ENCODE data around the gene TMEM59. TPM values are rescaled to one million over a fixed set of nuclear protein-coding genes. Genes with fewer than 3 reads are reported as not detected.

The TMEM59 gene
- total RNA-seq, 4 donors from 2014 or later, result 238 to 466 (median 352) TPM

GRCh38 chr1:54077359-54077758 lies 24.4 kb upstream of the TMEM59 start:
- H3K27me3 ChIP-seq, result no peaks in the 10 kb centered on the region
- no peaks in the 10 kb centered on the region for H3K4me1 ChIP-seq
- ATAC-seq, result no peak
- TF ChIP-seq EP300 (IDR thresholded peaks at IDR 0.05) (no peak), POLR2A (IDR thresholded peaks at IDR 0.05) (no peak), POLR2AphosphoS5 (IDR thresholded peaks at IDR 0.05) (no peak)
- TF ChIP-seq, protein P1, sequence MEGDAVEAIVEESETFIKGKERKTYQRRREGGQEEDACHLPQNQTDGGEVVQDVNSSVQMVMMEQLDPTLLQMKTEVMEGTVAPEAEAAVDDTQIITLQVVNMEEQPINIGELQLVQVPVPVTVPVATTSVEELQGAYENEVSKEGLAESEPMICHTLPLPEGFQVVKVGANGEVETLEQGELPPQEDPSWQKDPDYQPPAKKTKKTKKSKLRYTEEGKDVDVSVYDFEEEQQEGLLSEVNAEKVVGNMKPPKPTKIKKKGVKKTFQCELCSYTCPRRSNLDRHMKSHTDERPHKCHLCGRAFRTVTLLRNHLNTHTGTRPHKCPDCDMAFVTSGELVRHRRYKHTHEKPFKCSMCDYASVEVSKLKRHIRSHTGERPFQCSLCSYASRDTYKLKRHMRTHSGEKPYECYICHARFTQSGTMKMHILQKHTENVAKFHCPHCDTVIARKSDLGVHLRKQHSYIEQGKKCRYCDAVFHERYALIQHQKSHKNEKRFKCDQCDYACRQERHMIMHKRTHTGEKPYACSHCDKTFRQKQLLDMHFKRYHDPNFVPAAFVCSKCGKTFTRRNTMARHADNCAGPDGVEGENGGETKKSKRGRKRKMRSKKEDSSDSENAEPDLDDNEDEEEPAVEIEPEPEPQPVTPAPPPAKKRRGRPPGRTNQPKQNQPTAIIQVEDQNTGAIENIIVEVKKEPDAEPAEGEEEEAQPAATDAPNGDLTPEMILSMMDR (IDR thresholded peaks at IDR 0.05), result no peak
- H3K36me3 ChIP-seq, result peaks cover 0 to 7% of the 10 kb centered on the region in 2 donors
- no peak overlapping the region for H3K4me3 ChIP-seq
- H3K27ac ChIP-seq, result no peak overlapping the region
- H3K9me3 ChIP-seq, result no peaks in the 10 kb centered on the region

GRCh38 chr1:54070171-54070837 lies 17.3 kb upstream of the TMEM59 start:
- H3K4me3 ChIP-seq, result no peak overlapping the region
- 25 to 32% methylated on average over 2 of the region's 2 CpGs for WGBS, 2 donors (ENCODE audit: low coverage in 1 of 2)
- no peaks in the 10 kb centered on the region for H3K4me1 ChIP-seq
- peak; percentile 58 for ATAC-seq
- TF ChIP-seq EP300 (IDR thresholded peaks at IDR 0.05), result no peak
- TF ChIP-seq, protein P1 (IDR thresholded peaks at IDR 0.05), result peak; percentile 55 to 68 (median 64)
- TF ChIP-seq POLR2AphosphoS5 (IDR thresholded peaks at IDR 0.05), result no peak
- H3K27me3 ChIP-seq, result no peaks in the 10 kb centered on the region
- no peaks in the 10 kb centered on the region for H3K9me3 ChIP-seq
- peaks cover 0 to 14% of the 10 kb centered on the region in 2 donors for H3K36me3 ChIP-seq
- H3K27ac ChIP-seq, result no peak overlapping the region

GRCh38 chr1:54069791-54070170 lies 16.8 kb upstream of the TMEM59 start:
- no peak overlapping the region for H3K27ac ChIP-seq
- no peak overlapping the region for H3K4me3 ChIP-seq
- 30 to 57% methylated on average over 1 of the region's 1 CpG for WGBS, 2 donors (ENCODE audit: low coverage in 1 of 2)
- H3K9me3 ChIP-seq, result no peaks in the 10 kb centered on the region
- peaks cover 0 to 14% of the 10 kb centered on the region in 2 donors for H3K36me3 ChIP-seq
- H3K27me3 ChIP-seq, result no peaks in the 10 kb centered on the region
- TF ChIP-seq, protein P1 (IDR thresholded peaks at IDR 0.05), result no peak
- TF ChIP-seq EP300 (IDR thresholded peaks at IDR 0.05) (no peak), POLR2AphosphoS5 (IDR thresholded peaks at IDR 0.05) (no peak), POLR2A (IDR thresholded peaks at IDR 0.05) (no peak)
- H3K4me1 ChIP-seq, result no peaks in the 10 kb centered on the region
- no peak for ATAC-seq

- H3K36me3 ChIP-seq, result no peaks in the 10 kb centered on the region
- no peaks in the 10 kb centered on the region for H3K9me3 ChIP-seq
- 86 to 87% methylated on average over 3 to 5 of the region's 5 CpGs for whole genome bisulfite sequencing, 2 donors (ENCODE audit: low coverage in 1 of 2)
- no peaks in the 10 kb centered on the region for H3K27me3 ChIP-seq
- H3K4me1 ChIP-seq, result no peaks in the 10 kb centered on the region
- no peak overlapping the region for H3K4me3 ChIP-seq
- TF ChIP-seq EP300 (IDR thresholded peaks at IDR 0.05), result no peak
- TF ChIP-seq, protein P1 (IDR thresholded peaks at IDR 0.05), result no peak
- no peak for TF ChIP-seq POLR2AphosphoS5 (IDR thresholded peaks at IDR 0.05)
- no peak for TF ChIP-seq POLR2A (IDR thresholded peaks at IDR 0.05)
- no peak for ATAC-seq
- no peak overlapping the region for H3K27ac ChIP-seq
Measured at GRCh38 chr1:54064299-54064698, 11.3 kb upstream of the TMEM59 start.

DNA sequence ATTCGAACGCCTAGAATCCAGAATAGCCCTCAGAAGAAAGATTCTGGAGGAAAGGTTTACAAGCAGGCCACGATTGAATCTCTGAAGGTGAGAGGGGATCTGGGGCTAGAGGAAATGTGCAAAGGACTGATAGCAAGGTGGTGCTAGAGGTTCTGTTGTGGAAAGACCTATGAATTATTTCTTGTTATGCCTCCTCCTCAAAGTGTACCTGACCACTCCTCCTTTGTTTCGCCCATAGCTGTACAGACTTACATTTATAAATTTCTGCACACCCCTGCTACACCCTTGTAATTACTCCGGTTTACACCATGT lies 1.4 kb upstream of the TMEM59 start:
- H3K9me3 ChIP-seq, result no peaks in the 10 kb centered on the region
- H3K27ac ChIP-seq, result peak overlapping the region in 1 of 4 donors; percentile 94
- TF ChIP-seq, protein P1 (IDR thresholded peaks at IDR 0.05), result no peak
- TF ChIP-seq EP300 (IDR thresholded peaks at IDR 0.05) (no peak), POLR2A (IDR thresholded peaks at IDR 0.05) (no peak), POLR2AphosphoS5 (IDR thresholded peaks at IDR 0.05) (no peak)
- no peak for ATAC-seq
- H3K4me3 ChIP-seq, result peak overlapping the region in 1 of 2 donors; percentile 95
- WGBS, 2 donors (ENCODE audit: low coverage in 1 of 2), result 37 to 38% methylated on average over 5 of the region's 5 CpGs
- H3K36me3 ChIP-seq, result peaks cover 0 to 8% of the 10 kb centered on the region in 2 donors
- no peaks in the 10 kb centered on the region for H3K27me3 ChIP-seq
- H3K4me1 ChIP-seq, result peaks cover 0 to 41% (median 21%) of the 10 kb centered on the region in 3 donors

All from gastroesophageal sphincter (tissue), 4 donors.